Upper lobe of left lung (tissue), 6 donors: ENCODE data around the gene PYDC1. TPM values are rescaled to one million over a fixed set of nuclear protein-coding genes. Genes with fewer than 3 reads are reported as not detected.

Experiments
- ATAC-seq, 2 donors: fragments of 200-7000 bp; cut with Tn5 transposase; one replicate each; pipeline ENCODE4 v1.9.1; 2022; ENCODE audit warnings: mild to moderate bottlenecking in 2 of 2, moderate library complexity in 2 of 2; ENCODE audit not compliant: low FRiP score in 2 of 2
- DNase-seq, 2 donors: peaks; one replicate each; pipeline ENCODE4 v3.0.0-alpha.2; 2019 to 2020
- H3K27ac ChIP-seq, 4 donors: fragments of 200-600 bp; sonication (generic); one replicate each; pipeline ENCODE4 v1.5.1; 2016 to 2019
- H3K27me3 ChIP-seq, 4 donors: fragments of 200-600 bp; sonication (generic); one replicate each; pipeline ENCODE4 v1.5.1; 2017 to 2019
- H3K36me3 ChIP-seq, 4 donors: fragments of 200-600 bp; sonication (generic); one replicate each; pipeline ENCODE4 v1.5.1; 2016 to 2019
- H3K4me1 ChIP-seq, 4 donors: fragments of 200-600 bp; sonication (generic); one replicate each; pipeline ENCODE4 v1.5.1; 2018 to 2019
- H3K4me3 ChIP-seq, 4 donors: fragments of 200-600 bp; sonication (generic); one replicate each; pipeline ENCODE4 v1.5.1; 2017 to 2019; ENCODE audit warnings: mild to moderate bottlenecking in 2 of 4, moderate library complexity in 1 of 4
- H3K9me3 ChIP-seq, 4 donors: fragments of 200-600 bp; sonication (generic); one replicate each; pipeline ENCODE4 v1.5.1; 2018 to 2019
- EP300 ChIP-seq, 4 donors: sonication (generic); formaldehyde crosslinking; IDR thresholded peaks; one replicate each; pipeline ENCODE4 v1.5.1; 2017; ENCODE audit warnings: antibody characterized with exemption in 4 of 4, control low read depth in 2 of 4
- POLR2A ChIP-seq, 4 donors: fragments of 450-650 bp; IDR thresholded peaks; one replicate each; pipeline ENCODE4 v1.5.1; 2016 to 2017; ENCODE audit warnings: antibody characterized with exemption in 4 of 4, mild to moderate bottlenecking in 2 of 4
- POLR2AphosphoS5 ChIP-seq, 2 donors: sonication (generic); formaldehyde crosslinking; IDR thresholded peaks; one replicate each; pipeline ENCODE4 v1.5.1; 2017; ENCODE audit warnings: antibody characterized with exemption in 2 of 2
- WGBS, 2 donors: methylation state at CpG; one replicate each; pipeline ENCODE4 v1.1.5; 2017 to 2018; 5-methylcytosine and 5-hydroxymethylcytosine counted together
- total RNA-seq, 6 donors: library from RNA; depleted of rRNA in 4 of 6; stranded (reverse); fragments of >200 nt in 4 of 6; gene quantifications; one replicate each; pipeline versions ENCODE4 v1.1.0 to v1.2.1, GENCODE V29; 2016 to 2021
- TF ChIP-seq, protein P1 (sequence below), 6 experiments: fragments of 450-650 bp in 4 of 6; fragments of 200-600 bp in 2 of 6; sonication (generic) in 2 of 6; IDR thresholded peaks; one replicate each; pipeline ENCODE4 v1.5.1; 2016 to 2019; ENCODE audit warnings: antibody characterized with exemption in 6 of 6
- donor health status: DM: no; HTN: no; CAD: no; lungs with moderate emphysema.
- donor health status: DM: no; HTN: yes; CAD: no; lungs with severe emphysema.

The PYDC1 gene
- total RNA-seq: not detected

DNA sequence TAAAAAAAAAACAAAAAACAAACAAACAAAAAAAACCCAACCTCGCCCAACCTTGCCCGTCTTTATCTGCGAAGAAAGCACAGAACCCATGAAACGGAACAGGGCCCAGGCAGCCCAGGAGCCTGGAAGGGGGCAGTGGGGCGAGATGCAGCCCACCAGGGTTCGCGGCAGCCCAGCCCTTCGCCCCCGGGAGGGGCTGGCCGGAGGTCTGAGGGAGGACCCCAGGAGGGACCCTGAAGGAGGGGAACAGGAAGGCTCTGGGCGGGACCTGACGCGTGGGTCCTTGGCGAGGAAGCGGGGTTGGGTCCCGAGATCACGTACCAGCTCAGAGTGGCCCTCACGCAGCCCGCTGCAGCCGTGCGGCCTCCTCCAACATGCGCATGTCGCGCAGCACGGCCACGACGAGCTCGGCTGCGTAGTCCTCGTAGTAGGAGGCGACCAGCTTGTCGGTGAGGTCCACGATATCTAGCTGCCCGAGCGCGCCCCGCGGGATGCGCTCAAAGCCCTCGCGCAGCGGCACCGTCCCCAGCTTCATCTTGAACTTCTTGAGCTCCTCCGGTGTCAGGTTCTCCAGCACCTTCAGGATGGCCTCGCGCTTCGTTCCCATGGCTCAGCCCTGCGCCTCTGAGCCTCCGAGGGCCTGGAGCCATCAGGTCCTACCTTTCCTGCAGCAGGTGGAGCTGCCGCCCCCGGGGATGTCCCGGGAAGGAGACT lies at the start of gene PYDC1:
Gene PYDC1, minus strand, starts transcription at position 714 of the 714 bp plus-strand sequence. Its CDS starts 107 bp downstream, at position 607.
- Histone ChIP-seq H3K4me1 (peaks cover 26 to 29% (median 27%) of the 10 kb centered on the region in 4 donors), H3K36me3 (no peaks in the 10 kb centered on the region), H3K27ac (no peak within 1 kb of the TSS), H3K4me3 (peak within 1 kb of the TSS in 3 of 4 donors; percentile 39 to 59 (median 51)), H3K9me3 (no peaks in the 10 kb centered on the region), H3K27me3 (peaks cover 0 to 23% (median 15%) of the 10 kb centered on the region in 4 donors)
- ATAC-seq: peak in 1 of 2 donors; percentile 21
- peak in 1 of 2 donors; percentile 86 for DNase-seq
- TF ChIP-seq, protein P1, sequence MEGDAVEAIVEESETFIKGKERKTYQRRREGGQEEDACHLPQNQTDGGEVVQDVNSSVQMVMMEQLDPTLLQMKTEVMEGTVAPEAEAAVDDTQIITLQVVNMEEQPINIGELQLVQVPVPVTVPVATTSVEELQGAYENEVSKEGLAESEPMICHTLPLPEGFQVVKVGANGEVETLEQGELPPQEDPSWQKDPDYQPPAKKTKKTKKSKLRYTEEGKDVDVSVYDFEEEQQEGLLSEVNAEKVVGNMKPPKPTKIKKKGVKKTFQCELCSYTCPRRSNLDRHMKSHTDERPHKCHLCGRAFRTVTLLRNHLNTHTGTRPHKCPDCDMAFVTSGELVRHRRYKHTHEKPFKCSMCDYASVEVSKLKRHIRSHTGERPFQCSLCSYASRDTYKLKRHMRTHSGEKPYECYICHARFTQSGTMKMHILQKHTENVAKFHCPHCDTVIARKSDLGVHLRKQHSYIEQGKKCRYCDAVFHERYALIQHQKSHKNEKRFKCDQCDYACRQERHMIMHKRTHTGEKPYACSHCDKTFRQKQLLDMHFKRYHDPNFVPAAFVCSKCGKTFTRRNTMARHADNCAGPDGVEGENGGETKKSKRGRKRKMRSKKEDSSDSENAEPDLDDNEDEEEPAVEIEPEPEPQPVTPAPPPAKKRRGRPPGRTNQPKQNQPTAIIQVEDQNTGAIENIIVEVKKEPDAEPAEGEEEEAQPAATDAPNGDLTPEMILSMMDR (IDR thresholded peaks at IDR 0.05): no peak
- TF ChIP-seq POLR2AphosphoS5 (IDR thresholded peaks at IDR 0.05) (no peak), POLR2A (IDR thresholded peaks at IDR 0.05) (no peak), EP300 (IDR thresholded peaks at IDR 0.05) (no peak)
- WGBS, 2 donors: 2 to 6% methylated on average over 13 to 46 of the region's 52 CpGs

DNA sequence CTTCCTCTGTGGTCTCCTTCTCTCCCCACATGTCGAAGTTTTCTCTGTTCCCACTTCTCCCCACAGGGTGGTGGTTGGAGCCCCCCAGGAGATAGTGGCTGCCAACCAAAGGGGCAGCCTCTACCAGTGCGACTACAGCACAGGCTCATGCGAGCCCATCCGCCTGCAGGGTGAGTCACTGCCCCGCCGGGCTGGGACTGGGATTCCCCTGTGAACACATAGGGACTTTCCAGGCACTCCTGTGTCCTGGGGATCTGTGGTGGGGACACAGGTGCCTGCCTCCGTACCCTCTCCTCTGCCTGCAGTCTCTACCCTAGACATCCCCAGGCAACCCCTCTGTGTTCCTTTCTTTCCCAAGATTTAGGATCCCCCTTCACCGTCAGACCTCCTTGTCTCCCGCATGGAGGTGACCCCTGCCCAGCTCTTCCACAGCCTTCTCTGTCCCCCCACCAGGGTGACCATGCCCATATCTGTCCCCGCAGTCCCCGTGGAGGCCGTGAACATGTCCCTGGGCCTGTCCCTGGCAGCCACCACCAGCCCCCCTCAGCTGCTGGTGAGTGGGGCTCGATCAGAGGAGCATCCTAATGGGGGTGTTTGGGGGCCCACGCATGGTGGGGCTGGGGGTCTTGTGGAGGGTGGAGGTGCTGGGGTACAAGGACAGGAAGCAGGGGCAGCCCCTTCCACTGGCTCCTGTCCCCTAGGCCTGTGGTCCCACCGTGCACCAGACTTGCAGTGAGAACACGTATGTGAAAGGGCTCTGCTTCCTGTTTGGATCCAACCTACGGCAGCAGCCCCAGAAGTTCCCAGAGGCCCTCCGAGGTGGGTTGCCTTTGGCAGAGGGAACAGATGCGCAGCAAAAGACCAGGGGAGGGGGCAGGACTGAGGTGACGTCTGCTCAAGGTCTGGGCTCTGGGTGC lies 48.7 kb upstream of the PYDC1 start:
- WGBS, 2 donors: 52 to 55% methylated on average over 16 to 20 of the region's 20 CpGs
- no peaks in the 10 kb centered on the region for H3K36me3 ChIP-seq
- TF ChIP-seq EP300 (IDR thresholded peaks at IDR 0.05) (no peak), POLR2A (IDR thresholded peaks at IDR 0.05) (no peak), POLR2AphosphoS5 (IDR thresholded peaks at IDR 0.05) (no peak)
- TF ChIP-seq, protein P1 (IDR thresholded peaks at IDR 0.05): no peak
- ATAC-seq: peak; percentile 42
- no peaks in the 10 kb centered on the region for H3K9me3 ChIP-seq
- no peaks in the 10 kb centered on the region for H3K27me3 ChIP-seq
- H3K27ac ChIP-seq: peak overlapping the region in 1 of 4 donors; percentile 11
- H3K4me3 ChIP-seq: no peak overlapping the region
- DNase-seq: peak; percentile 40 to 54
- H3K4me1 ChIP-seq: peaks cover 0 to 8% (median 3%) of the 10 kb centered on the region in 4 donors

DNA sequence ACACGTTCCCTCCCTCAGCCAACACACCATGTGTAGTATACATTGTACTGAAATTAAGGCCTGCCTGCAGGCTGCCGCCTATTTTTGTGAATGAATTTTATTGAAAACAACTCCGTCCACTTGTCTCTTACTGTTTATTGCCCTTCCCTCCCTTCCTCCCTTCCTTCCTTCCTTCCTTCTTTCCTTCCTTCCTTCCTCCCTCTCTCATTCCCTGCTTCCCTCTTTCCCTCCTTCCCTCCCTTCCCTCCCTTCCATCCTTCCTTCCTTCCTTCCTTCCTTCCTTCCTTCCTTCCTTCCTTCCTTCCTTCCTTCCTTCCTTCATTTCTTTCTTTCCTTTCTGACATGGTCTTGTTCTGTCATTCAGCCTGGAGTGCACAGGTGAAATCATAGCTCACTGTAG lies 45.1 kb upstream of the PYDC1 start:
- DNase-seq (no peak), ATAC-seq (no peak)
- TF ChIP-seq, protein P1 (IDR thresholded peaks at IDR 0.05): no peak
- TF ChIP-seq POLR2AphosphoS5 (IDR thresholded peaks at IDR 0.05) (no peak), EP300 (IDR thresholded peaks at IDR 0.05) (no peak), POLR2A (IDR thresholded peaks at IDR 0.05) (no peak)
- Histone ChIP-seq H3K36me3 (no peaks in the 10 kb centered on the region), H3K27ac (no peak overlapping the region), H3K4me1 (peaks cover 4 to 10% (median 7%) of the 10 kb centered on the region in 4 donors), H3K9me3 (no peaks in the 10 kb centered on the region), H3K4me3 (no peak overlapping the region), H3K27me3 (no peaks in the 10 kb centered on the region)
- 68 to 75% methylated on average over 3 of the region's 3 CpGs for WGBS, 2 donors

DNA sequence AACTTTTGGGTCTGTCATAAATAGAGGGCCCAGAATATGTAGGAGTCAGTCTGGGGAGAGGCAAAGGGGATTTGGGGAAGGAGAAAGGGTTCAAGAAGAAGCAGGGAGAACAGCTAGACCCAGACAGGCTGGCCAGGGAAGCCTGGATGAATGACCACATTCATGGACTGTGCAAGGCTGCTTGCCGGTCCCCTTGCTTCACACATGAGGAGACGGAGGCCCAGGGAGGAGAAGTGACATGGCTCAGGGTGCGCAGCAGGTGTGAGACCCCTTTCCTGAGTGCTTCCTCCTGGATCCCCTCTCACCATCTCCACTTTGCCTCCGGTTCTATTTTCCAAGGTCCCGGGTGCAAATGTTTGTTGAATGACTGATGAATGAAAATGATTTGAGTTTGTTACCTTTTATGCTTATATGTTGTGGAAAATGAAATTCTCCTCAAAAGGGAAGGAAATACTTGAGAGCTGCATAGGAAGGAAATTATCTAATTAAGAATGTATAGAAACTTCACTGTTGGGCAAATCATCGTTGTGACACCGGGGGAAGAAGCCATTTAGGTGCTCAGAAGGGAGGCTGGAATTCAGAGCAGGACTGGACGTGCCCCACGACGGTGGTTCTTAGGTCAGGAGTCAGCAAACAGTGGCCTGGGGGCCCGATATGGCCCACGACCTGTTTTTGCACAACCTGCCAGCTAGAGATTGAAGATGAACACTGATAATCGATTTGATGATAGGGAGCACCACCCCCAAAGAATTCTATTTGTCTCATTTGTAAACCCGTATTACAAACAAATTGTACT lies 43.4 kb upstream of the PYDC1 start:
- TF ChIP-seq EP300 (IDR thresholded peaks at IDR 0.05): no peak
- no peak for TF ChIP-seq POLR2A (IDR thresholded peaks at IDR 0.05)
- no peak for TF ChIP-seq POLR2AphosphoS5 (IDR thresholded peaks at IDR 0.05)
- TF ChIP-seq, protein P1 (IDR thresholded peaks at IDR 0.05): no peak
- WGBS, 2 donors: 52 to 57% methylated on average over 14 of the region's 14 CpGs
- no peaks in the 10 kb centered on the region for H3K36me3 ChIP-seq
- H3K4me3 ChIP-seq: peak overlapping the region in 3 of 4 donors; percentile 27 to 46 (median 33)
- no peaks in the 10 kb centered on the region for H3K27me3 ChIP-seq
- no peaks in the 10 kb centered on the region for H3K9me3 ChIP-seq
- ATAC-seq (peak in 1 of 2 donors; percentile 31), DNase-seq (no peak)
- peaks cover 3 to 10% (median 4%) of the 10 kb centered on the region in 4 donors for H3K4me1 ChIP-seq
- peak overlapping the region; percentile 39 to 79 (median 64) for H3K27ac ChIP-seq
